GM19043 (cell line): ENCODE results near the gene SMIM24.
"Not testable (repeated sequence)": the region's sequence is repeated elsewhere in the genome, so short reads cannot be mapped to it uniquely, and the experiment has no call there.

Experiments used
- ATAC-seq: cut with Tn5 transposase; IDR thresholded peaks from one replicate; pipeline ENCODE4 v1.9.1; 2021; ENCODE audit warnings: low read depth; ENCODE audit not compliant: unreplicated experiment

Gene SMIM24

GRCh38 chr19:3440082-3440481, 40.2 kb downstream of the SMIM24 start:
- no peak for ATAC-seq

- ATAC-seq, result peak; percentile 69
Observed at GRCh38 chr19:3434630-3435553, 45.4 kb downstream of the SMIM24 start.

GRCh38 chr19:3433805-3434540, 46.4 kb downstream of the SMIM24 start:
- no peak for ATAC-seq

GRCh38 chr19:3433313-3433712, 47.0 kb downstream of the SMIM24 start:
- ATAC-seq, result no peak

GRCh38 chr19:3431760-3432397, 48.4 kb downstream of the SMIM24 start:
- ATAC-seq, result no peak

GRCh38 chr19:3430366-3430680, 50.0 kb downstream of the SMIM24 start:
- ATAC-seq, result not testable (repeated sequence)

GRCh38 chr19:3426433-3426832, 53.9 kb downstream of the SMIM24 start:
- no peak for ATAC-seq
